NT2/D1 (cell line): Measurements from ENCODE around the gene RPL5.

Experiments
- SUZ12 ChIP-seq: IDR thresholded peaks from 2 replicates; pipeline ENCODE4 v1.6.1; 2011; ENCODE audit not compliant: insufficient read length, insufficient read depth; ENCODE audit errors: extremely low read depth
- YY1 ChIP-seq: IDR thresholded peaks from 2 replicates; pipeline ENCODE4 v1.6.1; 2011; ENCODE audit not compliant: insufficient read length, insufficient read depth
- ZNF274 ChIP-seq: IDR thresholded peaks from 2 replicates; pipeline ENCODE4 v1.6.1; 2011; ENCODE audit warnings: mild to moderate bottlenecking, low read depth, low read length

DNA sequence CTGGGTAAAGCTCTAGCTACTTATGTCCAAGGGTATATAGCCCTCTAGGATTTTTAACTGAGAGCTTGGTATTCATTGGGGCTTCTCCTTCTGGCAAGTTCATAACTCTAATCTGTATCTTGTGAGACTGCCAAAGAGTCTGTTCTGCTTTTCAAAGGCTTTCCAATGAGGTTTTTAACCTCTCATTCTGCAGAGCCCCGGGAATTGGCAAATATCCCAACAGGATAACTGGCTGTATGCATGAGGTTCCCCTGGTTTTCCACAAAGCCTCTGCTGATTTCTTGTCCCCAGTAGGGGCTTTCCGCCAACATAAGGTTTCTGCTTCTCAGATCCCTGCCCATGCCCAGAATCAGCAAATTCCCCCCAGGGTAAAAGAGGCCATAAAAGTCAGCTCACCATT, 40.9 kb downstream of the RPL5 start:
- TF ChIP-seq YY1 (no peak), ZNF274 (no peak), SUZ12 (no peak)
